Thymus (tissue), 11 donors: ENCODE results near the gene MRE11. TPM values are rescaled to one million over a fixed set of nuclear protein-coding genes. Genes with fewer than 3 reads are reported as not detected.
"Not testable (repeated sequence)": the region's sequence is repeated elsewhere in the genome, so short reads cannot be mapped to it uniquely, and the experiment has no call there.

Experiments used
- DNase-seq, 9 donors: peaks; one replicate each; pipeline ENCODE4 v3.0.0-alpha.2; 2013; ENCODE audit warnings: low spot score in 9 of 9, low read depth in 6 of 9, missing footprints in 1 of 9
- H3K27ac ChIP-seq, 2 donors: one replicate each; pipeline ENCODE4 v1.5.1; 2013; ENCODE audit warnings: control low read depth in 1 of 2, low read depth in 1 of 2, low read length in 1 of 2, mild to moderate bottlenecking in 1 of 2, moderate library complexity in 1 of 2
- H3K27me3 ChIP-seq, 2 donors: one replicate each; pipeline ENCODE4 v1.5.1; 2013; ENCODE audit warnings: low read length in 1 of 2; ENCODE audit not compliant: control insufficient read depth in 2 of 2, insufficient read depth in 1 of 2
- H3K36me3 ChIP-seq, 2 donors: one replicate each; pipeline ENCODE4 v1.5.1; 2013; ENCODE audit warnings: low read length in 1 of 2, mild to moderate bottlenecking in 1 of 2, moderate library complexity in 1 of 2; ENCODE audit not compliant: control insufficient read depth in 2 of 2, insufficient read depth in 2 of 2
- H3K4me1 ChIP-seq, 2 donors: one replicate each; pipeline ENCODE4 v1.5.1; 2013; ENCODE audit warnings: low read length in 2 of 2; ENCODE audit not compliant: control insufficient read depth in 2 of 2, insufficient read depth in 2 of 2
- H3K4me3 ChIP-seq, 2 donors: one replicate each; pipeline ENCODE4 v1.5.1; 2013; ENCODE audit warnings: low read length in 2 of 2, control low read depth in 1 of 2, mild to moderate bottlenecking in 1 of 2
- H3K9me3 ChIP-seq, 2 donors: one replicate each; pipeline ENCODE4 v1.5.1; 2013; ENCODE audit warnings: low read length in 1 of 2, mild to moderate bottlenecking in 1 of 2; ENCODE audit not compliant: control insufficient read depth in 2 of 2, insufficient read depth in 1 of 2
- WGBS: extraction: QIAGEN DNeasy Blood & Tissue Kit; methylation state at CpG from one replicate; pipeline ENCODE4 v1.1.7; 2013; 5-methylcytosine and 5-hydroxymethylcytosine counted together
- polyA plus RNA-seq: library from polyadenylated mRNA; stranded (reverse); fragments of 200-250 nt; gene quantifications from one replicate; pipeline ENCODE4 v1.2.3, GENCODE V29; 2013
- total RNA-seq: library from RNA; stranded (reverse); fragments of 120-200 nt; gene quantifications from one replicate; pipeline ENCODE4 v1.2.4, GENCODE V29; 2013
- donor health status: healthy.

MRE11 gene
- total and polyA plus RNA-seq, 2 donors: 11.7 to 26.8 TPM

DNA sequence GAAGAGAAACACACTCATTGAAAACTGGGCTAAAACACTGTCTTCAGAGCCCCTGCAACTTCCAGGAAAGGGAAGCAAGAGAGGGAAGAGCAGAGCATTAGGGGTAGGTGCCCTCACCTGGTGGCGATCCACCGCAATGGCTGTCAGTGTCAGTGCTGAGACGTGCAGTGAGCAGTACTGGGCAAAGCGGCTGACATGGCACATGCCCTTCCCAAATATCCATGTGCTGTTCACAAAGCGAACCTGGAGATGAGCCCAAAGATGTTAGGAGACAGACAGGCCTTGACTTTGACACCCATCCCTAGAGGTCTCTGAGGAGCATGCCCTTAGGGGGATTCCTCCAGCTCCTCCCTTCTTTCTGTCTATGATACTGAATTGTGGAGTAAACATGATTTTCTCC lies 97.4 kb downstream of the MRE11 start:
- H3K27ac ChIP-seq: no peak overlapping the region
- no peaks in the 10 kb centered on the region for H3K36me3 ChIP-seq
- H3K9me3 ChIP-seq: no peaks in the 10 kb centered on the region
- no peak overlapping the region for H3K4me3 ChIP-seq
- peaks cover 9 to 32% of the 10 kb centered on the region in 2 donors for H3K27me3 ChIP-seq
- DNase-seq: no peak
- 93% methylated on average over 5 of the region's 5 CpGs for WGBS
- H3K4me1 ChIP-seq: peaks cover 0 to 2% of the 10 kb centered on the region in 2 donors

DNA sequence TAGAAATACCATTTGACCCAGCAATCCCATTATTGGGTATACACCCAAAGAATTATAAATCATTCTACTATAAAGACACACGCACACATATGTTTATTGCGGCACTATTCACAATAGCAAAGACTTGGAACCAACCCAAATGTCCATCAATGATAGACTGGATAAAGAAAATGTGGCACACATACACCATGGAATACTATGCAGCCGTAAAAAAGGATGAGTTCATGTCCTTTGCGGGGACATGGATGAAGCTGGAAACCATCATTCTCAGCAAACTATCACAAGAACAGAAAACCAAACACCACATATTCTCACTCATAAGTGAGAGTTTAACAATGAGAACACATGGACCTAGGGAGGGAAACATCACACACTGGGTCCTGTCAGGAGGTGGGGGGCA lies 101.7 kb downstream of the MRE11 start:
- not testable (repeated sequence) for H3K27ac ChIP-seq, DNase-seq, H3K36me3 ChIP-seq, H3K9me3 ChIP-seq, H3K27me3 ChIP-seq, H3K4me3 ChIP-seq, H3K4me1 ChIP-seq
- 95% methylated on average over 4 of the region's 4 CpGs for WGBS

DNA sequence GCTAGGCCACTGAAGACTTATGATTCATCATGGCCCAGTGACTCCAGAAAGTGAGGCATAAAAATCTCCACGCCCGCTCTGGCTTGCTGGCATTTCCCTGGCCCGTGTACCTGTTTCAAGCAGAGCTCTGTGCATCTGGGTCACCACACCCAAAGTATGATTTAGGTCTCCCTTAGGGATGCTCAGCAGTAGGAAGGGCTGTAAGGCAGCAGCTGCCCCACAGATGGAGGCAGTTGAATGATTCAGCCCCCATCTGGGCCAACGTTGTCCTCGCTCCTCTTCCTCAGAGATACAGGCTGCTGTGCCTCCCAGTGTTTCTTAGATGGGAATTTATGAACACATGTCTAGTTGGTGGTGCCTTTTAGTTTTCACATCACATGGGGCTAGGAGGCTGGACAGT lies 114.0 kb downstream of the MRE11 start:
- Histone ChIP-seq H3K36me3 (no peaks in the 10 kb centered on the region), H3K4me3 (no peak overlapping the region), H3K27me3 (no peaks in the 10 kb centered on the region), H3K4me1 (no peaks in the 10 kb centered on the region), H3K9me3 (no peaks in the 10 kb centered on the region), H3K27ac (no peak overlapping the region)
- DNase-seq: no peak
- 96% methylated on average over 5 of the region's 5 CpGs for WGBS

DNA sequence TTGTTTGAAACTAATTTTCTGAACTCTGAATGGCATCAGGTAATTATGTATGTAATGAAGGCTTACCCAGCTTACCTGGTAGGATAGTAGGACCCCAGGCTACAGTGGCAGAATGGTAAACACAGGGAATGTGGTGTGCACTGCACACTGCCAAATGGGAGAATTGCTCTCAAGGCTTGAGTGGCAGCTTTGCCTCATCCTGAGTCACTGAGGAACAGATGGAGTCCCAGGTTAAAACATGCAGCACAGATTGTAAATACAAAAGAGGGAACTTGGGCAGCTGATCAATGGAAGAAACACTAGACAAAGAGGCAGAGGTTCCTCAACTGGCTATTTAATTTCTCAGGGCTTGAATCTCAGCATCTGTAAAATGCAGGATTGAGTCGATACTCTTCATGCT lies 116.8 kb downstream of the MRE11 start:
- Histone ChIP-seq H3K9me3 (no peaks in the 10 kb centered on the region), H3K4me1 (no peaks in the 10 kb centered on the region), H3K27me3 (no peaks in the 10 kb centered on the region), H3K4me3 (no peak overlapping the region), H3K27ac (no peak overlapping the region), H3K36me3 (no peaks in the 10 kb centered on the region)
- 91% methylated on average over 1 of the region's 1 CpG for WGBS
- no peak for DNase-seq

DNA sequence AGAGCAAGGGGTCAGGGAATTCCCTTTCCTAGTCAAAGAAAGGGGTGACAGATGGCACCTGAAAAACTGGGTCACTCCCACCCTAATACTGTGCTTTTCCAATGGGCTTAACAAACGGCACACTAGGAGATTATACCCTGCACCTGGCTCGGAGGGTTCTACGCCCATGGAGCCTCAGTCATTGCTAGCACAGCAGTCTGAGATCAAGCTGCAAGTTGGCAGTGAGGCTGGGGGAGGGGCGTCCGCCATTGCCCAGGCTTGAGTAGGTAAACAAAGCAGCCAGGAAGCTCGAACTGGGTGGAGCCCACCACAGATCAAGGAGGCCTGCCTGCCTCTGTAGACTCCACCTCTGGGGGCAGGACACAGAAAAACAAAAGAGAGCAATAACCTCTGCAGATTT lies 123.1 kb downstream of the MRE11 start:
- not testable (repeated sequence) for DNase-seq, H3K27ac ChIP-seq, H3K36me3 ChIP-seq, H3K4me3 ChIP-seq, H3K27me3 ChIP-seq, H3K9me3 ChIP-seq, H3K4me1 ChIP-seq
- WGBS: 88% methylated on average over 6 of the region's 6 CpGs

Other genes with a start within 250 kb of the MRE11 start
- not detected for gene IZUMO1R, start 189.3 kb downstream of the MRE11 start, total RNA-seq
- gene IZUMO1R, start 189.3 kb downstream of the MRE11 start, polyA plus RNA-seq: not detected
- gene GPR83, start 92.4 kb downstream of the MRE11 start, total RNA-seq: 0.14 TPM
- gene GPR83, start 92.4 kb downstream of the MRE11 start, polyA plus RNA-seq: 0.23 TPM
- 44.0 TPM for gene ANKRD49, start 140 bp upstream of the MRE11 start, total RNA-seq
- gene ANKRD49, start 140 bp upstream of the MRE11 start, polyA plus RNA-seq: 41.0 TPM
- not detected for gene C11orf97, start 18.6 kb upstream of the MRE11 start, total RNA-seq
- not detected for gene C11orf97, start 18.6 kb upstream of the MRE11 start, polyA plus RNA-seq
- gene FUT4, start 50.1 kb upstream of the MRE11 start, total RNA-seq: 5.0 TPM
- 4.3 TPM for gene FUT4, start 50.1 kb upstream of the MRE11 start, polyA plus RNA-seq
- 2.5 TPM for gene PIWIL4, start 73.5 kb upstream of the MRE11 start, total RNA-seq
- 10.9 TPM for gene PIWIL4, start 73.5 kb upstream of the MRE11 start, polyA plus RNA-seq